Measurements from ENCODE around the gene DGKA.
A peak's percentile ranks its signal among the peaks of the same experiment; 100 is the strongest.

Gene DGKA

GRCh38 chr12:55931780-55932550 lies 1.0 kb downstream of the DGKA start:
- peak; percentile 58 for DNase-seq (ENCODE audit: low spot score)

DNA sequence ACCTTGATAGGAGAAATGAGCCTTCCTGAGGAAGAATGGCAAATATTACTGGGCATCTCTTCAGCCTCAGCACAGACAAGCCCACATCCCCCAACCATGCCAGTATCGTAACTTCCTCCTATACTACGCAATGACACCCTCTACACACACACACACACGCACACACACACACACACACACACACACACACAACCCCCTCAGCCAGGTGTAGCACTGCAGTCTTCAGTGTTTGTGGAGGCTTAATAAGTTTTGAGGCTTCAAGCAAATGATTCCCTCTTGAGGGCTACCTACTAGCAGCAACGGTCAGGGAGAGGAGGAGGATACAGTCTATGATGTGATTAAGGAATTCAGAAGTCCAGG lies 1.6 kb downstream of the DGKA start:
- no peak for DNase-seq (ENCODE audit: low spot score)

- peak; percentile 97 for DNase-seq (ENCODE audit: low spot score)
These were observed 2.3 kb downstream of the DGKA start for GRCh38 chr12:55933169-55933798.

- DNase-seq (ENCODE audit: low spot score), result no peak
These were observed 3.1 kb downstream of the DGKA start for GRCh38 chr12:55933799-55934742.

GRCh38 chr12:55934773-55935172 lies 3.8 kb downstream of the DGKA start:
- no peak for DNase-seq (ENCODE audit: low spot score)

DNA sequence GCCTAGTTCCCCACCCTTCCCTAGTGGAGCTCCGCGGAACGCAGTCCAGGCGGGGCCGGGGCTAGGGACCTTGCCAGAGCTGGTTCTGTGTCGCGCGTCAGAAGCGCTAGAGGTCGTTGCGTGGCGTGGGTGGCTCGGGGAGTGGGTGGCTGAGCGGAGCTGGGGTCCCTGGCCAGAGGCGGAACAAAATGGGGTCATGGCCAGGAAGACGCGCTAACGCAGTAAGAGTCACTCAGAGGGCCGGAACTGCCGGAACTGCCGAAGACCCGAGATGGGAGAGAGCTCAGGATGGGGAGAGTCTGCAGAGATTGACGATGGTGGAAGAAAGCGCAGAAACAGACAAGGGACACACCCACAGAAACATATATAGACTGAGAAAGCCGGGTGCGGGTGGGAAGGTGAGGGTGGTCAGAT lies 4.8 kb downstream of the DGKA start:
- no peak for DNase-seq (ENCODE audit: low spot score)

GRCh38 chr12:55937981-55938380 lies 7.0 kb downstream of the DGKA start:
- no peak for DNase-seq (ENCODE audit: low spot score)

DNA sequence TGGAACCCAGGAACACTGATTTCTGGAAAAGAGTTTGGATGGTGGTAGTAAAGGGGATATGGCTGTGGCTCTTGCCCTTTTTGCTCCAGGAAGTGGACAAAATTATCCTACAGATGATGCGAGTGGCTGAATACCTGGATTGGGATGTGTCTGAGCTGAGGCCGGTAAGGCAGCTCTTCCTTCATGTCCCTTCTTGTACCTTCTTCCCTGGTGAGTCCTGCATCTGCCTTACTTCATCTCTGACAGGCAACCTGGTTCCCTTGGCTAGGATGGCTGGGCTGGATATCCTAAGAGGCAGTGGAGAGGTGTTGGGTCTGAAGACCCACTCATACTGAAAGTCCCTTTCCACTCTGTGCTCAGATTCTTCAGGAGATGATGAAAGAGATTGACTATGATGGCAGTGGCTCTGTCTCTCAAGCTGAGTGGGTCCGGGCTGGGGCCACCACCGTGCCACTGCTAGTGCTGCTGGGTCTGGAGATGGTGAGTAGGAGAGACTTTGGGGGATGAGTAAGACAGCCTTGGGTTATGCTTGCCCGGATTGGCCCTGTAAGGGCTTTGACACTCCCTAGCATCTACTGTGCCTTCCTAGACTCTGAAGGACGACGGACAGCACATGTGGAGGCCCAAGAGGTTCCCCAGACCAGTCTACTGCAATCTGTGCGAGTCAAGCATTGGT lies 8.0 kb downstream of the DGKA start:
- DNase-seq (ENCODE audit: low spot score), result no peak

DNA sequence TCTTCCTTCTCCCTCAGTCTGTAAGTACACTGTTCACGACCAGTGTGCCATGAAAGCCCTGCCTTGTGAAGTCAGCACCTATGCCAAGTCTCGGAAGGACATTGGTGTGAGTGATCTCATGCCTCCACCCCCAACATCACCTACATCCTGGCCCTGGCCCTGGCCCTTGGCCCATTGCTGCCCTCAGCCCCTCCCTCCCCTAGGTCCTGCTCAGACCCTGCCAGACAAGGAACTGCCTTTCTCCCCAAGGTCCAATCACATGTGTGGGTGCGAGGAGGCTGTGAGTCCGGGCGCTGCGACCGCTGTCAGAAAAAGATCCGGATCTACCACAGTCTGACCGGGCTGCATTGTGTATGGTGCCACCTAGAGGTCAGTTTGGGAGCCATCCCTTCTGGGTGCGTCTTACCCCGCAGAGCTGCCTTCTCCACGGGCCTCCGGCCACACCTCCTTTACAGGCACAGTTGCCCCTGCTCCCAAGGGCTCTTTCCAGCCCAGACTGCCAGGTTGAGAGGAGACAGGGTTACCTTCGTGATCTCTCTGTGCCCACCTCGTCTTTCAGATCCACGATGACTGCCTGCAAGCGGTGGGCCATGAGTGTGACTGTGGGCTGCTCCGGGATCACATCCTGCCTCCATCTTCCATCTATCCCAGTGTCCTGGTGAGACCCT lies 9.2 kb downstream of the DGKA start:
- DNase-seq (ENCODE audit: low spot score), result peak; percentile 86

- no peak for DNase-seq (ENCODE audit: low spot score)
These were observed 11.1 kb downstream of the DGKA start for GRCh38 chr12:55942055-55942454.

GRCh38 chr12:55942577-55943136 lies 11.7 kb downstream of the DGKA start:
- no peak for DNase-seq (ENCODE audit: low spot score)

DNA sequence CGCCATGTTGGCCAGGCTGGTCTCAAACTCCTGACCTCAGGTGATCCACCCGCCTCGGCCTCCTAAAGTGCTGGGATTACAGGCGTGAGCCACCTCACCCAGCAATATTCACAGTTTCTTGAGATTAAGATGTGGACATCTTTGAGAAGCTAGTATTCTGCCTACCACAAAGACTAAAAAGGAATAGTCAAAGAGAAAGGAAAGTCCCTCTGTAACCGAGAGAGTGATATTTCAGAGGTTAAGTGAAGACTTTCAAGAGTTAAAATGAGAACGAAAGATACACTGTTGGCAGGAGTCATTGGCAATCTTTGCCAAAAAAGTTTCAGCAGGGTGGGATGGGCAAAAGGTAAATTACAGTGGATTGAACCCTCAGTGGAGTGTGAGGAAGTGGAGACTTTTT lies 15.6 kb downstream of the DGKA start:
- DNase-seq (ENCODE audit: low spot score), result no peak

DNA sequence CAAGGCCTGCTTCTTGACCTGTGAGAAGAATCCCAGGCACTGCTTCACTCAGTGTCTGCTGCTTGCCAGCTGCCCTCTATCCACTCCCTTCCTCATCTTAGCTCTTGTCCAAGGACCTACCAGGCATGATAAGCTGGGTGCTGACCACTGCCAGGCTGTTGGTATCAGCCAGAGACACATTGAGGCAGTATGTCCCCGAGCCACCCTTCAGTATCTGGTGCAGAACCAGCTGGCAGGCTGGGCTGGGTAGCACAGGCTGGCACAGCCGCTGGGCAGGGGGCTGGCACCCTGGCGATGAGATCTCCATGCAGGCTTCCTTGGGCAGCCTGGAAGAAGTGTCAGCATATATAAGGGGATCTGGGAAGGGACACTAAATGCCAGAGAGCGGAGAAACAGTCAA lies 24.4 kb downstream of the DGKA start:
- DNase-seq (ENCODE audit: low spot score), result no peak

GRCh38 chr12:55955800-55956508 lies 25.0 kb downstream of the DGKA start:
- DNase-seq (ENCODE audit: low spot score), result peak; percentile 92

DNA sequence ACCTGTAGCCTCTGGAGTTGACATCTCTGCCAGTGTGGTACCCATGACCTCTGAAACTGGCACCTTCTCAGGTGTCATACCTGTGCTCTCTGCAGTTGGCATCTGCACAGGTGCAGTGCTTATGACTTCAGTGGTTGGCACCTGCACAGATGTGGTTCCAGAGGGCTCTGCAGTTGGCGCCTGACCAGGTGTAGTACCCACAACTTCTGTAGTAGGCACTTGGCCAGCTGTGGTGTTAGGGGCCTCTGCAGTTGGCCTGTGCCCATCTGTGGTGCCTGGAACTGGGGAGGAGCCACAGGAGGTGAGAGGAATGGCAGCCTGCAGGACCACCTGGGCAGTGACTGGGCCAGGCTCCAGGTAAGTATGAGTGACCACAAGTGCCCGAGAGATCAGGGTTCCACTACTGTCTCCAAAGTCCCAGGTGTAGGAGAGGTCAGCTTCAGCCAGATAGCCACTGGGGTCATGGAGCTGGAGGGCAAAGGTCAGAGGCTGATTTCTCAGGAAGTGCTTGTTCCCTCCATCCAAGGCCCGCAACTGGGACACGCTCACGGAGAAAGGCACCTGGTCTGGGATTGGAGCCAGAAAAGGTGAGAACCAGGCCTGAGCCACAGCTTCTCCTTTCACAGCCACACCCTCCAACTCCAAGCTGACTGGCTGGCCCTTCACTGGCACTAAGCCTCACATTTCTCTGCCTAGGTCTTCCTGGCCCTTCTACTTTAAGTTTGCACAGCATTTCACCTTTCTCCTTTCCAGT lies 26.3 kb downstream of the DGKA start:
- DNase-seq (ENCODE audit: low spot score), result peak; percentile 65

DNA sequence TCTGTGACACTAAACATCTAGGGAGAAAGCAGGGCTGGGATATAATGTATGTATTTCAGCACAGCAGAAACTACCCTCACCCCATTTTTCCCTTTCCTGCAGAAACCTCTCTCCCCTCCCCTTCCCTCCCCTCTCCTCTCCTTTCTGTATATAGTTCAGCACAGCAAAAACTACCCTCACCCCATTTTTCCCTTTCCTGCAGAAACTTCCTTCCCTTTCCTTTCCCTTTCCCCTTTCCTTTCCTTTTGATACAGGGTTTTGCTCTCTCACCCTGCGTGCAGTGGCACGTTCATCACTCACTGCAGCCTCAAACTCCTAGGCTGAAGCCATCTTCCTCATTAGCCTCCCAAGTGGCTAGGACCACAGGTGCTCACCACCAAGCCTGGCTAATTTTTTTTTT lies 32.8 kb downstream of the DGKA start:
- DNase-seq (ENCODE audit: low spot score), result no peak

DNA sequence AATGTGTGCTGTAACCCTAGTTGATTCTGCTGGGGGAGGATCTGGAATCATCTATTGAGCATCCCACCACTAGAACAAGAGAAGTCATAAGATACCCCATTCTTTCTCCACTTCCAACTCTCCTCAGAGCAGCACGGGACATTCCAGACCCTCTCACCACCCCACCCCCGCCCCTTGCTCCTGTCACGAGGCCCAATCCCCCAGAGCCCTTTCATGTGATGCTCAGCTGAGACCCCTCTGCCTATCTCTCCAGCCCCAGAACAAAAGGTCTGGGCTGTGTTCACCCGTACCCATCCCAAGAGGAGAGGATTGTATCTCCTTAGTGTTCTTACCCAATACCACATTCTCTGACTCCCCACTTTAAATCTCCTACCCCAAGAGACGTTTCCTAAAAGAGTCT lies 34.3 kb downstream of the DGKA start:
- no peak for DNase-seq (ENCODE audit: low spot score)

DNA sequence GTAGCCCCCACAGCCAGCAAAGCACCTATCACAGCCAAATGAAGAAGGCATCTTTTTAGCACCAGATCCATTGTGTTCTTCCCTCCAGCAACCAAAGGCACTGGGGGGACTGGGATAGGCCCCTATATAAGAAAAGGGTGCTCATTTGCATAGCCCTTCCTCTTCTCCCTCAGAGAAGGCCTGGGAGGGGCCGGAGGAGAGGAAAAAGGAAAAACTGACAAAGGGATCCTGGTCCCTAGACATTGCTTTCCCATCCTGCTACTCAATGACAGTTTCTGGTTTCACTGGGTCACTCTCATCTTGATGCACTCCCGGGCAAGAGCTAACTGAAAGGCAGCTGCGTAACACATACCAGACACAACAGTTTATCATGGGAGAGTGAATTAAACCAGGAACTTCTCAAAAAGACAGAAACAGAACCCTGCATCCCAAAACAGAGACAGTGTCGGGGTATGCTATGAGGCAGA lies 35.0 kb downstream of the DGKA start, which contains the start of gene PMEL:
PMEL (minus strand) TSS at position 102 of the 467 bp plus-strand sequence; CDS start at position 71, 31 bp downstream.
- no peak for DNase-seq (ENCODE audit: low spot score)

DNA sequence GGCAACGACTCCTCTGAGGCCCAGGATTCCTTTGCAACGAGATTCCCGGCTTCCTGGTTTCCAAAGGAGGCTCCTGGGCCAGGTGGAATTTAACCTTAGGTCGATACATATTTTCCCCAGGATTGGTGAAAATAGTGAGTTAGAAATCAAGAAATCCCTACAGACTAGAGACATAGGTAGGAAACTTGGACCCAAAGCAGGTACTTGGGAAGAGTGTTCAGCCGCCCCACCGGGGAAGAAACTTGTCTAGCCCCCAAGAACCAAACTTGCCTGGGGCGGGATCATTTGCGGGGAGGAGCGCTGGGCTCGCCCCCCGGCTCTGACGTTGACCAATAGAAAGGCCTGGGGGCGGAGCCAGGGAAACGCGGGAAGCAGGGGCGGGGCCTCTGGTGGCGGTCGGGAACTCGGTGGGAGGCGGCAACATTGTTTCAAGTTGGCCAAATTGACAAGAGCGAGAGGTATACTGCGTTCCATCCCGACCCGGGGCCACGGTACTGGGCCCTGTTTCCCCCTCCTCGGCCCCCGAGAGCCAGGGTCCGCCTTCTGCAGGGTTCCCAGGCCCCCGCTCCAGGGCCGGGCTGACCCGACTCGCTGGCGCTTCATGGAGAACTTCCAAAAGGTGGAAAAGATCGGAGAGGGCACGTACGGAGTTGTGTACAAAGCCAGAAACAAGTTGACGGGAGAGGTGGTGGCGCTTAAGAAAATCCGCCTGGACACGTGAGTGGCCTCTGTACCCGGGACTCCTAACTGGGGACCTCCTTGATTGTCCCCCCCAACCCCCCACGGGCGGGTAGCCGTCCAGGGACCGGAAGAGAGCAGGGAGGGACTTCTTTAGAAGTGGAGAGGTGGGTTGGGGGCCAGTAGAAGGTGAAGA lies 35.7 kb downstream of the DGKA start, which contains the start of gene CDK2:
CDK2 (plus strand) TSS at position 423 of the 874 bp plus-strand sequence; CDS start at position 602, 179 bp downstream.
- DNase-seq (ENCODE audit: low spot score), result peak; percentile 95

All from LoVo (cell line).